OCI-LY7 (cell line): ENCODE results near the gene DRGX. TPM values are rescaled to one million over a fixed set of nuclear protein-coding genes. Genes with fewer than 3 reads are reported as not detected.

ENCODE experiments used
- BruUV-seq: library from RNA; stranded (reverse); fragments of 400-500 nt; replicated peaks from 2 replicates; lab custom pipeline; 2021; lab: Mats Ljungman, UMichigan
- CTCF ChIA-PET: fragments of 300-600 bp; sonication (Branson Sonifier 250); formaldehyde crosslinking; loops from one replicate; lab custom pipeline; 2022; ENCODE audit warnings: antibody characterized with exemption; ENCODE audit not compliant: unreplicated experiment; lab: Charles Lee
- POLR2A ChIA-PET: fragments of 300-600 bp; sonication (Branson Sonifier 250); formaldehyde crosslinking; loops from one replicate; lab custom pipeline; 2022; ENCODE audit warnings: antibody characterized with exemption; lab: Charles Lee
- DNase-seq: peaks from one replicate; pipeline ENCODE4 v3.0.0-alpha.2; 2015; ENCODE audit warnings: low spot score
- H2AFZ ChIP-seq: fragments of 200-600 bp; sonication (generic), shearing (Covaris generic); 2 replicates; pipeline ENCODE4 v1.6.1; 2014; ENCODE audit warnings: mild to moderate bottlenecking, antibody characterized with exemption, low read length, moderate library complexity
- H3K27ac ChIP-seq: fragments of 200-600 bp; sonication (generic); 2 replicates; pipeline ENCODE4 v1.5.1; 2014; ENCODE audit warnings: mixed run types, low read depth, mild to moderate bottlenecking, moderate library complexity, low read length, inconsistent platforms; ENCODE audit not compliant: poor library complexity, severe bottlenecking
- H3K36me3 ChIP-seq: fragments of 200-600 bp; sonication (generic); 2 replicates; pipeline ENCODE4 v1.6.1; 2014; ENCODE audit warnings: mild to moderate bottlenecking, antibody characterized with exemption, low read length, moderate library complexity, mixed read lengths; ENCODE audit not compliant: insufficient read depth
- H3K4me1 ChIP-seq: fragments of 200-600 bp; sonication (generic); 2 replicates; pipeline ENCODE4 v1.5.1; 2014; ENCODE audit warnings: mild to moderate bottlenecking, low read length; ENCODE audit not compliant: insufficient read depth, poor library complexity, severe bottlenecking
- H3K4me2 ChIP-seq: fragments of 200-600 bp; sonication (generic); 2 replicates; pipeline ENCODE4 v1.6.1; 2014; ENCODE audit warnings: mild to moderate bottlenecking, low read length
- H3K4me3 ChIP-seq: fragments of 200-600 bp; sonication (generic); 2 replicates; pipeline ENCODE4 v1.5.1; 2014; ENCODE audit warnings: mild to moderate bottlenecking, low read depth, low read length; ENCODE audit not compliant: poor library complexity, severe bottlenecking
- H3K79me2 ChIP-seq: fragments of 200-600 bp; sonication (generic); 2 replicates; pipeline ENCODE4 v1.6.1; 2016; ENCODE audit warnings: low read depth, mild to moderate bottlenecking, low read length, moderate library complexity, mixed read lengths; ENCODE audit not compliant: insufficient read depth
- H3K9me2 ChIP-seq: fragments of 200-600 bp; sonication (generic); 2 replicates; pipeline ENCODE4 v1.6.1; 2016; ENCODE audit warnings: mild to moderate bottlenecking, low read length, mixed read lengths; ENCODE audit not compliant: insufficient read depth
- H3K9me3 ChIP-seq: fragments of 200-600 bp; sonication (generic); 2 replicates; pipeline ENCODE4 v1.6.1; 2014; ENCODE audit warnings: mild to moderate bottlenecking, mixed run types, low read length, mixed read lengths
- H4K20me1 ChIP-seq: fragments of 200-600 bp; sonication (generic); 2 replicates; pipeline ENCODE4 v1.6.1; 2014; ENCODE audit warnings: mild to moderate bottlenecking, antibody characterized with exemption, low read length, moderate library complexity, mixed read lengths; ENCODE audit not compliant: insufficient read depth
- CTCF ChIP-seq: fragments of 200-600 bp; sonication (generic); conservative IDR thresholded peaks from 2 replicates; pipeline ENCODE4 v1.5.1; 2014; ENCODE audit warnings: mild to moderate bottlenecking, antibody characterized with exemption, low read length, moderate library complexity, mixed read lengths
- EZH2phosphoT487 ChIP-seq: fragments of 200-600 bp; sonication (generic); IDR thresholded peaks from 2 replicates; pipeline ENCODE4 v1.6.1; 2018; ENCODE audit warnings: low read depth, borderline replicate concordance, mild to moderate bottlenecking, mixed run types, antibody characterized with exemption, low read length, moderate library complexity, mixed read lengths
- intact Hi-C: fragments of 100-400 bp; cut with micrococcal nuclease; formaldehyde crosslinking; loops from one replicate; pipeline ENCODE4 v1.10.0; 2022; ENCODE audit not compliant: unreplicated experiment
- total RNA-seq, 2 experiments: library from RNA; depleted of rRNA in 1 of 2; stranded (reverse); fragments of >200 nt in 1 of 2; shearing (Covaris generic) in 1 of 2; gene quantifications; 2 replicates each; pipeline ENCODE4 v1.2.3, GENCODE V29; 2014 to 2022

DRGX gene
- total RNA-seq, 2 experiments from 2014 or later = not detected

- Histone ChIP-seq H3K4me2 (no peak overlapping the region), H3K36me3 (no peaks in the 10 kb centered on the region), H3K79me2 (no peaks in the 10 kb centered on the region), H3K4me3 (no peak overlapping the region), H3K27ac (no peak overlapping the region), H3K4me1 (no peaks in the 10 kb centered on the region), H2AFZ (no peak overlapping the region), H3K9me3 (no peaks in the 10 kb centered on the region), H4K20me1 (no peaks in the 10 kb centered on the region), H3K9me2 (no peaks in the 10 kb centered on the region)
- CTCF ChIA-PET = no interaction called here
- TF ChIP-seq CTCF = no peak
- TF ChIP-seq EZH2phosphoT487 = no peak
- no peak for DNase-seq
- POLR2A ChIA-PET = interaction anchor here (0.8 kb wide), 1 partner anchor 19 kb away, joined by 4 read pairs; no protein-coding TSS in a partner anchor
- intact Hi-C loops = no loop called here
- no TSS peak for BruUV-seq
Measured at GRCh38 chr10:49381111-49381900, 14.6 kb downstream of the DRGX start.

- H3K9me2 ChIP-seq = no peaks in the 10 kb centered on the region
- CTCF ChIA-PET = no interaction called here
- H4K20me1 ChIP-seq = no peaks in the 10 kb centered on the region
- H3K4me3 ChIP-seq = no peak overlapping the region
- DNase-seq = peak; percentile 4
- no peak overlapping the region for H3K4me2 ChIP-seq
- H3K79me2 ChIP-seq = no peaks in the 10 kb centered on the region
- BruUV-seq = no TSS peak
- intact Hi-C loops = no loop called here
- no peaks in the 10 kb centered on the region for H3K9me3 ChIP-seq
- H3K36me3 ChIP-seq = no peaks in the 10 kb centered on the region
- H3K4me1 ChIP-seq = no peaks in the 10 kb centered on the region
- no peak overlapping the region for H2AFZ ChIP-seq
- POLR2A ChIA-PET = no interaction called here
- H3K27ac ChIP-seq = no peak overlapping the region
- no peak; the same call in 1 of the 2 replicates for TF ChIP-seq CTCF
- no peak for TF ChIP-seq EZH2phosphoT487
Measured at GRCh38 chr10:49379596-49380410, 16.1 kb downstream of the DRGX start.
